ENCODE results near the gene PCDHB14.
"Not testable (repeated sequence)": the region's sequence is repeated elsewhere in the genome, so short reads cannot be mapped to it uniquely, and the experiment has no call there.

PCDHB14 gene

DNA sequence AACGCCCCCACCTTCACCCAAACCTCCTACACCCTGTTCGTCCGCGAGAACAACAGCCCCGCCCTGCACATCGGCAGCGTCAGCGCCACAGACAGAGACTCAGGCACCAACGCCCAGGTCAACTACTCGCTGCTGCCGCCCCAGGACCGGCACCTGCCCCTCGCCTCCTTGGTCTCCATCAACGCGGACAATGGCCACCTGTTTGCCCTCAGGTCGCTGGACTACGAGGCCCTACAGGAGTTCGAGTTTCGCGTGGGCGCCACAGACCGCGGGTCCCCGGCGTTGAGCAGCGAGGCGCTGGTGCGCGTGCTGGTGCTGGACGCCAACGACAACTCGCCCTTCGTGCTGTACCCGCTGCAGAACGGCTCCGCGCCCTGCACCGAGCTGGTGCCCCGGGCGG is 1.7 kb downstream of the PCDHB14 start:
- H3K4me1 ChIP-seq (ENCODE audit: insufficient read depth, low read length, poor library complexity, severe bottlenecking); H3K9me2 ChIP-seq (replicated peaks; ENCODE audit: low read depth, low read length); H3K9ac ChIP-seq (ENCODE audit: low read depth, low read length, poor library complexity, severe bottlenecking); H3K9me3 ChIP-seq (ENCODE audit: insufficient read depth, low read depth, low read length); H3K36me3 ChIP-seq (ENCODE audit: insufficient read depth, low read length); H3K27me3 ChIP-seq (ENCODE audit: insufficient read depth, low read length, poor library complexity, severe bottlenecking); H3K4me2 ChIP-seq (ENCODE audit: low read depth, low read length, poor library complexity, severe bottlenecking); H4K20me1 ChIP-seq (ENCODE audit: insufficient read depth, low read length, poor library complexity, severe bottlenecking); H2AFZ ChIP-seq (ENCODE audit: low read length); H3K4me3 ChIP-seq (ENCODE audit: low read length, poor library complexity, severe bottlenecking); H3F3A ChIP-seq (ENCODE audit: low read depth); H3K79me2 ChIP-seq (ENCODE audit: insufficient read depth, low read length): not testable (repeated sequence)

- not testable (repeated sequence) for H3K79me2 ChIP-seq (ENCODE audit: insufficient read depth, low read length); H2AFZ ChIP-seq (ENCODE audit: low read length); H3K4me1 ChIP-seq (ENCODE audit: insufficient read depth, low read length, poor library complexity, severe bottlenecking); H3K36me3 ChIP-seq (ENCODE audit: insufficient read depth, low read length); H3K4me2 ChIP-seq (ENCODE audit: low read depth, low read length, poor library complexity, severe bottlenecking); H3F3A ChIP-seq (ENCODE audit: low read depth); H3K9me2 ChIP-seq (replicated peaks; ENCODE audit: low read depth, low read length); H3K4me3 ChIP-seq (ENCODE audit: low read length, poor library complexity, severe bottlenecking); H3K27me3 ChIP-seq (ENCODE audit: insufficient read depth, low read length, poor library complexity, severe bottlenecking); H4K20me1 ChIP-seq (ENCODE audit: insufficient read depth, low read length, poor library complexity, severe bottlenecking); H3K9ac ChIP-seq (ENCODE audit: low read depth, low read length, poor library complexity, severe bottlenecking); H3K9me3 ChIP-seq (ENCODE audit: insufficient read depth, low read depth, low read length)
Measured at GRCh38 chr5:141225421-141225820, 2.3 kb downstream of the PCDHB14 start.

DNA sequence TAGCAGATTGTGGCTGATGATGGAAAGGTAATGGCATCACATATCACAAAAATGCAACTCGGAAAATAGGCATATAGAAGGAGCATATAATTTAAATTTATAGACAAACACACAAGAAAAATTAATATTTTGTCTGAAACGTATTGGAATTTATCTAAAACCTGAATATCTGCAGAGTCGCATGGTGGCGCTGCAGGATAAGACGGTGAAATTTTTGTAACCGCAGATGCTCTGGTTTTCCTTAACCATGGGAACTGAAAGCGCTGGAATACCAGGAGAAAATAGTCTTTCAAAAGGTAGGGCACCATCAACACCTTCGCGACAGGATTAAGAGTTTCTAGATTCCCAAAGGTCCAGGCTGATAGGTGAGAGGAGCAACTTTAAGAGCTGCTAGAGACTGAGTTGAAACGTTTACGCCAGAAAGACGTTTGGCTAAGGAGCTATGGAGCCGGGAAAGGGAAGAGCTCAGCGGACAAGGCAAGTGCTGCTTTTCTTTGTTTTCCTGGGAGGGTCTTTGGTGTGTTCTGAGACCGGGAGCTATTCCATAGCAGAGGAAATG is 11.0 kb downstream of the PCDHB14 start:
- H2AFZ ChIP-seq (ENCODE audit: low read length): no peak overlapping the region
- 0 out of 2 replicates have a peak, but pooled peaks cover 5% of the 10 kb centered on the region for H3K9me3 ChIP-seq (ENCODE audit: insufficient read depth, low read depth, low read length)
- no peaks in the 10 kb centered on the region for H3K79me2 ChIP-seq (ENCODE audit: insufficient read depth, low read length)
- no peaks in the 10 kb centered on the region for H3K27me3 ChIP-seq (ENCODE audit: insufficient read depth, low read length, poor library complexity, severe bottlenecking)
- no peaks in the 10 kb centered on the region for H3K36me3 ChIP-seq (ENCODE audit: insufficient read depth, low read length)
- H3K9ac ChIP-seq (ENCODE audit: low read depth, low read length, poor library complexity, severe bottlenecking): no peak overlapping the region
- no peak overlapping the region for H3K4me2 ChIP-seq (ENCODE audit: low read depth, low read length, poor library complexity, severe bottlenecking)
- H3K4me3 ChIP-seq (ENCODE audit: low read length, poor library complexity, severe bottlenecking): no peak overlapping the region
- no peaks in the 10 kb centered on the region for H3K9me2 ChIP-seq (replicated peaks; ENCODE audit: low read depth, low read length)
- no peaks in the 10 kb centered on the region for H4K20me1 ChIP-seq (ENCODE audit: insufficient read depth, low read length, poor library complexity, severe bottlenecking)
- TF ChIP-seq EZH2phosphoT487 (IDR thresholded peaks at IDR 0.05; ENCODE audit: borderline replicate concordance) (no peak), CTCF (conservative IDR thresholded peaks at IDR 0.05; ENCODE audit: low read length) (no peak)
- H3K4me1 ChIP-seq (ENCODE audit: insufficient read depth, low read length, poor library complexity, severe bottlenecking): no peaks in the 10 kb centered on the region
- H3F3A ChIP-seq (ENCODE audit: low read depth): no peaks in the 10 kb centered on the region

DNA sequence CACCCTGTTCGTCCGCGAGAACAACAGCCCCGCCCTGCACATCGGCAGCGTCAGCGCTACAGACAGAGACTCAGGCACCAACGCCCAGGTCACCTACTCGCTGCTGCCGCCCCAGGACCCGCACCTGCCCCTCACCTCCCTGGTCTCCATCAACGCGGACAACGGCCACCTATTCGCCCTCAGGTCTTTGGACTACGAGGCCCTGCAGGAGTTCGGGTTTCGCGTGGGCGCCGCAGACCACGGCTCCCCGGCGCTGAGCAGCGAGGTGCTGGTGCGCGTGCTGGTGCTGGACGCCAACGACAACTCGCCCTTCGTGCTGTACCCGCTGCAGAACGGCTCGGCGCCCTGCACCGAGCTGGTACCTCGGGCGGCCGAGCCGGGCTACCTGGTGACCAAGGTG is 12.8 kb downstream of the PCDHB14 start:
- H2AFZ ChIP-seq (ENCODE audit: low read length); H3F3A ChIP-seq (ENCODE audit: low read depth); H3K9ac ChIP-seq (ENCODE audit: low read depth, low read length, poor library complexity, severe bottlenecking); H3K27me3 ChIP-seq (ENCODE audit: insufficient read depth, low read length, poor library complexity, severe bottlenecking); H3K4me1 ChIP-seq (ENCODE audit: insufficient read depth, low read length, poor library complexity, severe bottlenecking); H3K4me3 ChIP-seq (ENCODE audit: low read length, poor library complexity, severe bottlenecking); H3K36me3 ChIP-seq (ENCODE audit: insufficient read depth, low read length); H4K20me1 ChIP-seq (ENCODE audit: insufficient read depth, low read length, poor library complexity, severe bottlenecking); H3K79me2 ChIP-seq (ENCODE audit: insufficient read depth, low read length); H3K9me3 ChIP-seq (ENCODE audit: insufficient read depth, low read depth, low read length); H3K9me2 ChIP-seq (replicated peaks; ENCODE audit: low read depth, low read length); H3K4me2 ChIP-seq (ENCODE audit: low read depth, low read length, poor library complexity, severe bottlenecking): not testable (repeated sequence)
